ENCODE results near the gene MRPS34.

- TF ChIP-seq CTCF (IDR thresholded peaks at IDR 0.05) (no peak), POLR2AphosphoS5 (IDR thresholded peaks at IDR 0.05) (no peak), POLR2A (IDR thresholded peaks at IDR 0.05; ENCODE audit: low read depth) (no peak), EP300 (IDR thresholded peaks at IDR 0.05) (no peak)
These were observed 12.0 kb downstream of the MRPS34 start for GRCh38 chr16:1760911-1761310.
